ENCODE results near the gene CLHC1.
"Not testable (repeated sequence)": the region's sequence is repeated elsewhere in the genome, so short reads cannot be mapped to it uniquely, and the experiment has no call there.

Gene CLHC1

GRCh38 chr2:55134316-55134706, 97.8 kb downstream of the CLHC1 start:
- DNase-seq (ENCODE audit: low read depth in 3 of 3) = no peak

DNA sequence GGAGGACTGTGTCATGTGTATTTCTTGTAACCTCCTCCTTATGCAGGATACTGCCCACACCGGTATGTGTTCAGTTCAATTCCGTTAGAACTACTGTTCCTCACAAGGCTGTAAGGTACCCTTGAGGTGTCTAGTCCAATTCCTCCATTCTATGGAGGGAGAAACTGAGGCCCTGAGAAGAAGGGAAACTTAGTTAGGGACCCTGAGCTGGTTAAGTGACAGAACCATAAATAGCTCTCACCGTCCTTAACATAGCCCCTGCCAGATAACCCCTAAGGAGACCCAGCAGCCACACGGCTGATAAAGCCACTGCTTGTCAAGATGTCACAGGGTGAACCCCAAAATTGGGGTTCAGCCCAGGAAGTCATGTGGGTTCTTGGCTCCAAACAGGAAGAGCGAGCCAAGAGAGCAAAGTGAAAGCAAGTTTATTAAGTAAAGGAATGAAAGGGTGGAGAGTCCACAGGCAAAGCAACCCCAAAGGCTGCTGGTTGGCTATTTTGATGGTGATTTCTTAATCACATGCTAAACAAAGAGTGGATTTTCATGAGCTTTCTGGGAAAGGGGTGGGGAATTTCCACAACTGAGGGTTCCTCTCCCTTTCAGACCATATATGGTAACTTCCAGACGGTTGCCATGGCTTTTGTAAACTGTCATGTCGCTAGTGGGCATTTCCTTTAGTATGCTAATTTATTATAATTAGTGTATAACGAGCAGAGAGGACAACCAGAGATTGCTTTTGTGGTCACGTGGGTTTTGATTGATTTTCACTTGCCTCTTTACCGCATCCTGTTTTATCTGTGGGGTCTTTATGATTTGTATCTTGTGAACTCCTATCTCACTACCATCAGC, 98.4 kb downstream of the CLHC1 start:
- DNase-seq (ENCODE audit: low read depth in 3 of 3) = peak in 2 of 3 experiments; percentile 11 to 32

GRCh38 chr2:55130849-55131248, 101.2 kb downstream of the CLHC1 start:
- no peak for DNase-seq (ENCODE audit: low read depth in 3 of 3)

GRCh38 chr2:55126643-55127042, 105.5 kb downstream of the CLHC1 start:
- DNase-seq (ENCODE audit: low read depth in 3 of 3) = not testable (repeated sequence)

Data from stimulated activated CD4-positive, alpha-beta T cell treated with anti-CD3 and anti-CD28 coated beads, TNF-alpha, amount 100 ng/mL, for 24 hours (primary cell).